GM18867 (cell line): ENCODE data around the gene KMT5C.

ENCODE experiments used
- ATAC-seq: cut with Tn5 transposase; IDR thresholded peaks from one replicate; pipeline ENCODE4 v1.9.1; 2021; ENCODE audit warnings: mild to moderate bottlenecking, moderate library complexity; ENCODE audit not compliant: unreplicated experiment

The KMT5C gene

GRCh38 chr19:55339105-55339888 is at the start of gene KMT5C:
KMT5C (plus strand) TSS chr19:55339876; CDS start chr19:55341937, 2,061 bp downstream.
- ATAC-seq, result peak; percentile 80

GRCh38 chr19:55297267-55297666 is 42.4 kb upstream of the KMT5C start:
- no peak for ATAC-seq

- no peak for ATAC-seq
Measured at GRCh38 chr19:55299991-55300390, 39.7 kb upstream of the KMT5C start.

GRCh38 chr19:55300886-55301458 is 38.7 kb upstream of the KMT5C start:
- no peak for ATAC-seq

GRCh38 chr19:55301459-55302317 is 38.0 kb upstream of the KMT5C start:
- ATAC-seq, result peak; percentile 65

- no peak for ATAC-seq
Measured at GRCh38 chr19:55302318-55302703, 37.4 kb upstream of the KMT5C start.

- no peak for ATAC-seq
Measured at GRCh38 chr19:55303477-55303876, 36.2 kb upstream of the KMT5C start.

GRCh38 chr19:55304279-55304978 is 35.2 kb upstream of the KMT5C start:
- no peak for ATAC-seq

- no peak for ATAC-seq
Measured at GRCh38 chr19:55304980-55305379, 34.7 kb upstream of the KMT5C start.

GRCh38 chr19:55305491-55305890 is 34.2 kb upstream of the KMT5C start:
- no peak for ATAC-seq

GRCh38 chr19:55305983-55306562 is 33.6 kb upstream of the KMT5C start:
- ATAC-seq, result no peak

GRCh38 chr19:55306712-55307111 is 33.0 kb upstream of the KMT5C start:
- ATAC-seq, result no peak

GRCh38 chr19:55308281-55308680 is 31.4 kb upstream of the KMT5C start:
- ATAC-seq, result peak; percentile 48

- ATAC-seq, result no peak
Measured at GRCh38 chr19:55309448-55309847, 30.2 kb upstream of the KMT5C start.

- no peak for ATAC-seq
Measured at GRCh38 chr19:55310498-55310897, 29.2 kb upstream of the KMT5C start.

GRCh38 chr19:55311397-55311796 is 28.3 kb upstream of the KMT5C start:
- no peak for ATAC-seq

- no peak for ATAC-seq
Measured at GRCh38 chr19:55311797-55312196, 27.9 kb upstream of the KMT5C start.

- no peak for ATAC-seq
Measured at GRCh38 chr19:55312621-55313512, 26.8 kb upstream of the KMT5C start.

GRCh38 chr19:55314396-55314795 is 25.3 kb upstream of the KMT5C start:
- no peak for ATAC-seq
